ENCODE measurements around the gene COL13A1. TPM values are rescaled to one million over a fixed set of nuclear protein-coding genes. Genes with fewer than 3 reads are reported as not detected.

The COL13A1 gene
- total RNA-seq, 4 donors from 2014 or later, result 2.0 to 3.8 TPM; not detected in 2

DNA sequence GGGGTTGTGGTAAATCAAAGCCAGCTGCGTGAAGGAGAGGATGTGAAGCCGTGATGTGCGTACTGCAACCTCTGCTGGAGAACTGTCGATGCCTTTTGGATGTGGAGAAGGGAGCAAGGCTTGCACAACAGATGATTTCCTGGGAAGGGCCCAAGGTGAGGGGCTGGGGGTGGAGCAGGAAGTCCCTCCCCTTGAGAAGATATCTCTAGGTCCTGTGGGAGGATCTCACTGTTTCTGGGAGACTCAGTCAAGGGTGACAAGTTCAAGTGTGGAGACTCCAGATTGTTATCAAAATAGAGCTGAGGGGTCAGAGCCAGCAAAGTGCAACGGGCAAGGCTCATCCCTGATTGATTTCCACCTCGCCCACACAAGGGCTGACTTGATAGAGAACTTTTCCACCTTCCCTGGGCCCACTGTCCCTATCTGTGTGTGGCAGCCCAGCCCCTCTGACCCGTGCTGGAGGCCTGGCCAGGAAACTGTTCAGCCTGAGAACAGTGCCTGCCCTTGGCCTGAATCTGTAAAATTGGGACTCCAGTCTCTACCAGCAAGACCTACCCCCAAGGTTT, 55.0 kb downstream of the COL13A1 start:
- Histone ChIP-seq H3K27me3 (no peaks in the 10 kb centered on the region), H3K36me3 (no peaks in the 10 kb centered on the region), H3K9me3 (no peaks in the 10 kb centered on the region), H3K4me1 (peaks cover under 1 to 12% (median 4%) of the 10 kb centered on the region in 3 donors), H3K27ac (no peak overlapping the region), H3K4me3 (no peak overlapping the region)
- intact Hi-C loops (cut with DNase I), result no loop called here
- WGBS, 2 donors, result 74 to 75% methylated on average over 7 of the region's 7 CpGs
- DNase-seq, result no peak
- TF ChIP-seq, protein P1, sequence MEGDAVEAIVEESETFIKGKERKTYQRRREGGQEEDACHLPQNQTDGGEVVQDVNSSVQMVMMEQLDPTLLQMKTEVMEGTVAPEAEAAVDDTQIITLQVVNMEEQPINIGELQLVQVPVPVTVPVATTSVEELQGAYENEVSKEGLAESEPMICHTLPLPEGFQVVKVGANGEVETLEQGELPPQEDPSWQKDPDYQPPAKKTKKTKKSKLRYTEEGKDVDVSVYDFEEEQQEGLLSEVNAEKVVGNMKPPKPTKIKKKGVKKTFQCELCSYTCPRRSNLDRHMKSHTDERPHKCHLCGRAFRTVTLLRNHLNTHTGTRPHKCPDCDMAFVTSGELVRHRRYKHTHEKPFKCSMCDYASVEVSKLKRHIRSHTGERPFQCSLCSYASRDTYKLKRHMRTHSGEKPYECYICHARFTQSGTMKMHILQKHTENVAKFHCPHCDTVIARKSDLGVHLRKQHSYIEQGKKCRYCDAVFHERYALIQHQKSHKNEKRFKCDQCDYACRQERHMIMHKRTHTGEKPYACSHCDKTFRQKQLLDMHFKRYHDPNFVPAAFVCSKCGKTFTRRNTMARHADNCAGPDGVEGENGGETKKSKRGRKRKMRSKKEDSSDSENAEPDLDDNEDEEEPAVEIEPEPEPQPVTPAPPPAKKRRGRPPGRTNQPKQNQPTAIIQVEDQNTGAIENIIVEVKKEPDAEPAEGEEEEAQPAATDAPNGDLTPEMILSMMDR (IDR thresholded peaks at IDR 0.05), result no peak
- TF ChIP-seq POLR2A (IDR thresholded peaks at IDR 0.05), result no peak

DNA sequence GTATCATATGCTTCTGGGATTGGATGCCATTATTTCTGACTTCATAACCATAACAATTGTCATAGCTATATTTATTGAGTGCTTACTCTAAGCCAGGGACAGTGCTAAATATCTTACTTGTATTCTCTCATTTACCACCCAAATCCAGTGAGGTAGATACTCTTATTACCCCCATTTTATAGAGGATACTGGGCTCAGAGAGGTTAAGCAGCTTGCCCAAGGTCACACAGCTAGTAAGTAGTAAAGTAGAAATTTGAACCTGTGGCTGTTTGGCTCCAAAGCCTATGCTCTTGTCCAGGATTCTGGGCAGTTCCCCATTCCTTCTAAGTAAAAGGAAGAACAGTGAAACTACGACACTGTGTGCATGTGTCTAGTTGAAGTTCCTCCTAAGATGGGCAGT, 56.5 kb downstream of the COL13A1 start:
- no peaks in the 10 kb centered on the region for H3K9me3 ChIP-seq
- H3K4me1 ChIP-seq, result peaks cover 4 to 27% (median 14%) of the 10 kb centered on the region in 3 donors
- no peaks in the 10 kb centered on the region for H3K36me3 ChIP-seq
- no peak for DNase-seq
- no peak for TF ChIP-seq POLR2A (IDR thresholded peaks at IDR 0.05)
- TF ChIP-seq, protein P1 (IDR thresholded peaks at IDR 0.05), result no peak
- no peak overlapping the region for H3K4me3 ChIP-seq
- no peak overlapping the region for H3K27ac ChIP-seq
- intact Hi-C loops (cut with DNase I), result no loop called here
- no peaks in the 10 kb centered on the region for H3K27me3 ChIP-seq
- 67 to 73% methylated on average over 1 of the region's 1 CpG for WGBS, 2 donors

DNA sequence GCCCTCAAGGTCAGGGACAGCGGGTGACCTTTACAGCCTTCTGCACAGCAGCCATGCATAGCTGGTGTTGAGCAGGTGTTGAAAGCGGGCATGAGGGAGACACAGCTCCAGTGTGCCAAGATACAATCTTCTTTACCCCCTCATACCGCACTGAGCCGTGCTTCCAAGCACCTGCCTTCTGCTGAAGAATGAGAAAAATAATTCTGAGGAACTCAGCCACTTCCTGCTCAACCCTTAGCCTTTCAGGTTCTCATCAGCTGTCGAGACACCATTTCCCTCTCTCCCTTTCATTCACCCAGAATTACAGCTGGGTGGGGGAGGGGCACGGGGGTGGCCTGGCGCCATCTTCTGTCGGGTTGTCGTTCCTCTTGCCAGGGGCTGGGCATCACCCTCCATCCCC, 58.6 kb downstream of the COL13A1 start:
- Histone ChIP-seq H3K27ac (no peak overlapping the region), H3K4me1 (peaks cover 15 to 48% (median 31%) of the 10 kb centered on the region in 3 donors), H3K27me3 (no peaks in the 10 kb centered on the region), H3K36me3 (no peaks in the 10 kb centered on the region), H3K9me3 (no peaks in the 10 kb centered on the region), H3K4me3 (no peak overlapping the region)
- DNase-seq, result no peak
- intact Hi-C loops (cut with DNase I), result no loop called here
- no peak for TF ChIP-seq POLR2A (IDR thresholded peaks at IDR 0.05)
- TF ChIP-seq, protein P1 (IDR thresholded peaks at IDR 0.05), result no peak
- 35 to 46% methylated on average over 9 of the region's 9 CpGs for WGBS, 2 donors

DNA sequence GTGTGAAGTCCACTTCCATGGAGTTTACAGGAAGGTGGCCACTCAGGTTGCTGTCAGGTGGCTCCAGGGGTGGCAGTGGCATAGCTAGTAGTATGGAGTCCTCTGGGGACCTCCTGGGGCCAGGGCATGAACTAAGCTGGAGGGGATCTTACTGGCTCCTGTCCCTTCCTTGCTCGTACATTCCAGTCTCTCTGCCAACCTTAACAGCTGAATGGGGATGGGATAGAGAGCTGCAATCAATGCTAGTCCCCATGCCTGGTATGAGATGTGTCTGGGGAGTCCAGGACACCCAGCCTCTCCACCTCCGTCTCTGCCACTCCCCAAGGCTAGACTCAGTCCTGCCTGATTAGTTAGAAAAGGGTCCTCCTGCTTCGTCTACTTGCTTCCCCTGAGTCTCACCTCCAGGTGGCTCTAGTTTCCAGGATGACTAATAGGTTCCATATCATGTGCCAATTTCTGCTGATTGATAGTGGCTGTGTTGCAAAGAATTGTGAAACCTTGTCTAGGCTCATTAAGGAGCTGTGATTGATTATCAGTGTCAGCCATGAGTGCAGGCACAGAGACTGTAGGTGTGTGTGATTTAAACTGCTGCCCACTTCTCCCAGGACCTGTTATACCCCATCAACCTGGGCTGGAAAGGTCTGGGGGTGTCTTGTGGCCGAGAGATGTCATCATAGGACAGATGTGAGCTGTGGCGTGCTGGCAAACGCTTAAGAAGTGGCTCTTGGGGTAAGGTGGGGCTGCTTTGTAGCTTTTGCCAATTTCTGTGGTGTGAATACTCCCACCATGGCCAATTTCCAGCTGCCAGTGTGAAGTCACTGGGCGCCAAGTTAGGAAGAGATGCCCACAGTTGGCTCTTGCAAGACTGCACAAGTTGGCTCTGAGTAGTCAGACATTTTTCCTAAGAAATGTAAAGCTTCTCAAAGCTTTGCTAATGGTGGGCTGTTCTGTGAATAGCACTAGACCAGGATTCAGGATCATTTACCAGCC, 59.8 kb downstream of the COL13A1 start:
- intact Hi-C loops (cut with DNase I), result no loop called here
- Histone ChIP-seq H3K9me3 (no peaks in the 10 kb centered on the region), H3K27ac (peak overlapping the region in 2 of 4 donors; percentile 12 to 65), H3K4me1 (peaks cover 26 to 61% (median 41%) of the 10 kb centered on the region in 3 donors), H3K27me3 (no peaks in the 10 kb centered on the region), H3K4me3 (no peak overlapping the region), H3K36me3 (no peaks in the 10 kb centered on the region)
- no peak for DNase-seq
- WGBS, 2 donors, result 37 to 41% methylated on average over 4 to 5 of the region's 7 CpGs
- TF ChIP-seq, protein P1 (IDR thresholded peaks at IDR 0.05), result peak in 4 of 6 experiments; percentile 27 to 54 (median 42)
- TF ChIP-seq POLR2A (IDR thresholded peaks at IDR 0.05), result no peak

Measured in esophagus squamous epithelium (tissue), 5 donors.